ENCODE measurements around the gene TRIM10.

Gene TRIM10

GRCh38 chr6:30149858-30150550 is 11.0 kb downstream of the TRIM10 start:
- H3K27ac ChIP-seq (ENCODE audit: extremely low read depth, low read depth, low read length) = no peak overlapping the region
- TF ChIP-seq ZNF639 (tag by site-specific recombination; IDR thresholded peaks at IDR 0.05) (no peak), MEIS1 (CRISPR knock-in tag; IDR thresholded peaks at IDR 0.05; ENCODE audit: borderline replicate concordance) (no peak), ZXDB (tag by site-specific recombination; IDR thresholded peaks at IDR 0.05) (no peak), ZNF830 (tag by site-specific recombination; IDR thresholded peaks at IDR 0.05; ENCODE audit: low read depth) (no peak), SP3 (tag by site-specific recombination; IDR thresholded peaks at IDR 0.05) (no peak), ZNF600 (tag by site-specific recombination; IDR thresholded peaks at IDR 0.05) (0 out of 2 replicates have a peak, but pooled peaks have one; percentile 33), ZNF362 (tag by site-specific recombination; IDR thresholded peaks at IDR 0.05) (no peak), ZFHX2 (tag by site-specific recombination; conservative IDR thresholded peaks at IDR 0.05) (peak; percentile 40; the same call in 1 of the 2 replicates), ZNF10 (tag by site-specific recombination; IDR thresholded peaks at IDR 0.05) (no peak)
- no peaks in the 10 kb centered on the region for H3K9me3 ChIP-seq (ENCODE audit: control insufficient read depth, insufficient read depth, low read depth, low read length)
- ChIA-PET CTCF (interaction anchor here (6.3 kb wide), 1 partner anchor 18 kb away, joined by 80 read pairs; no protein-coding TSS in a partner anchor), POLR2A (no interaction called here)
- peaks cover 9% of the 10 kb centered on the region for H3K4me1 ChIP-seq (ENCODE audit: control insufficient read depth, insufficient read depth, low read length)
- no peak overlapping the region for H3K4me3 ChIP-seq (ENCODE audit: low read depth, low read length)
- no peaks in the 10 kb centered on the region for H3K36me3 ChIP-seq (ENCODE audit: control insufficient read depth in 2 of 2, insufficient read depth in 1 of 2, low read length in 2 of 2)

GRCh38 chr6:30149234-30149633 is 11.8 kb downstream of the TRIM10 start:
- TF ChIP-seq FEZF1 (tag by site-specific recombination; IDR thresholded peaks at IDR 0.05) (no peak), ZNF561 (tag by site-specific recombination; IDR thresholded peaks at IDR 0.05; ENCODE audit: borderline replicate concordance) (no peak), ZNF777 (tag by site-specific recombination; IDR thresholded peaks at IDR 0.05; ENCODE audit: borderline replicate concordance) (no peak), SP3 (tag by site-specific recombination; IDR thresholded peaks at IDR 0.05) (no peak), ZNF26 (tag by site-specific recombination; IDR thresholded peaks at IDR 0.05) (no peak), MZF1 (tag by site-specific recombination; IDR thresholded peaks at IDR 0.05; ENCODE audit: borderline replicate concordance) (no peak), ZNF585B (tag by site-specific recombination; IDR thresholded peaks at IDR 0.05) (no peak), ZNF747 (tag by site-specific recombination; IDR thresholded peaks at IDR 0.05) (no peak), ZNF639 (tag by site-specific recombination; IDR thresholded peaks at IDR 0.05) (no peak), KLF1 (tag by site-specific recombination; IDR thresholded peaks at IDR 0.05) (no peak), ZNF548 (tag by site-specific recombination; IDR thresholded peaks at IDR 0.05) (no peak), ZNF707 (tag by site-specific recombination; IDR thresholded peaks at IDR 0.05) (no peak), ZFHX2 (tag by site-specific recombination; conservative IDR thresholded peaks at IDR 0.05) (no peak)
- ChIA-PET CTCF (interaction anchor here (2.3 to 9.3 kb wide), 2 partner anchors 18 to 46 kb away, joined by 9 to 126 read pairs; no protein-coding TSS in a partner anchor), POLR2A (no interaction called here)
- H3K36me3 ChIP-seq (ENCODE audit: control insufficient read depth in 2 of 2, insufficient read depth in 1 of 2, low read length in 2 of 2) = no peaks in the 10 kb centered on the region
- no peak overlapping the region for H3K4me3 ChIP-seq (ENCODE audit: low read depth, low read length)
- no peak overlapping the region for H3K27ac ChIP-seq (ENCODE audit: extremely low read depth, low read depth, low read length)
- peaks cover 1% of the 10 kb centered on the region; the same call in 1 of the 2 replicates for H3K4me1 ChIP-seq (ENCODE audit: control insufficient read depth, insufficient read depth, low read length)
- H3K9me3 ChIP-seq (ENCODE audit: control insufficient read depth, insufficient read depth, low read depth, low read length) = no peaks in the 10 kb centered on the region
